H9 (cell line): ENCODE measurements around the gene ZNRF2. TPM values are rescaled to one million over a fixed set of nuclear protein-coding genes. Genes with fewer than 3 reads are reported as not detected.

Experiments
- DNase-seq: peaks from one replicate; pipeline ENCODE4 v3.0.0-alpha.2; 2017
- H2AFZ ChIP-seq: one replicate; pipeline ENCODE4 v1.6.1; 2013; ENCODE audit warnings: mild to moderate bottlenecking, low read length, control low read depth, moderate library complexity
- H2AK5ac ChIP-seq: 2 replicates; pipeline ENCODE4 v1.6.1; 2013; ENCODE audit warnings: low read length, control low read depth, mixed read lengths; ENCODE audit not compliant: insufficient read length
- H2BK120ac ChIP-seq: one replicate; pipeline ENCODE4 v1.6.1; 2013; ENCODE audit warnings: low read depth, mild to moderate bottlenecking, low read length, control low read depth, inconsistent platforms; ENCODE audit not compliant: poor library complexity, severe bottlenecking
- H2BK12ac ChIP-seq: 2 replicates; pipeline ENCODE4 v1.6.1; 2013; ENCODE audit warnings: low read length, control low read depth, mixed read lengths, low read depth; ENCODE audit not compliant: insufficient read length
- H2BK15ac ChIP-seq: 2 replicates; pipeline ENCODE4 v1.6.1; 2013; ENCODE audit warnings: low read depth, low read length, control low read depth
- H2BK20ac ChIP-seq: one replicate; pipeline ENCODE4 v1.6.1; 2013; ENCODE audit warnings: low read depth, mild to moderate bottlenecking, low read length, control low read depth, inconsistent platforms; ENCODE audit not compliant: poor library complexity, severe bottlenecking
- H2BK5ac ChIP-seq: 2 replicates; pipeline ENCODE4 v1.6.1; 2013; ENCODE audit warnings: low read length, control low read depth, mixed read lengths; ENCODE audit not compliant: insufficient read length
- H3K14ac ChIP-seq: 2 replicates; pipeline ENCODE4 v1.6.1; 2013; ENCODE audit warnings: low read length, control low read depth; ENCODE audit not compliant: insufficient read depth
- H3K18ac ChIP-seq: 2 replicates; pipeline ENCODE4 v1.6.1; 2013; ENCODE audit warnings: low read depth, mild to moderate bottlenecking, mixed read lengths, low read length, control low read depth; ENCODE audit not compliant: insufficient read length
- H3K23ac ChIP-seq: 2 replicates; pipeline ENCODE4 v1.6.1; 2013; ENCODE audit warnings: low read length, control low read depth, mixed read lengths, low read depth; ENCODE audit not compliant: insufficient read length
- H3K23me2 ChIP-seq: 2 replicates; pipeline ENCODE4 v1.6.1; 2013; ENCODE audit warnings: low read depth, mild to moderate bottlenecking, mixed read lengths, low read length, control low read depth; ENCODE audit not compliant: insufficient read length, poor library complexity, severe bottlenecking
- H3K27ac ChIP-seq: 2 replicates; pipeline ENCODE4 v1.5.1; 2013; ENCODE audit warnings: low read length, control low read depth, mixed read lengths, low read depth; ENCODE audit not compliant: insufficient read length
- H3K27me3 ChIP-seq: 2 replicates; pipeline ENCODE4 v1.6.1; 2013; ENCODE audit warnings: low read length, control low read depth, inconsistent platforms; ENCODE audit not compliant: insufficient read depth
- H3K4ac ChIP-seq: 2 replicates; pipeline ENCODE4 v1.6.1; 2013; ENCODE audit warnings: low read depth, mild to moderate bottlenecking, control low read depth, inconsistent platforms, low read length, moderate library complexity
- H3K4me1 ChIP-seq: 2 replicates; pipeline ENCODE4 v1.6.1; 2013; ENCODE audit warnings: low read length, control low read depth, inconsistent platforms; ENCODE audit not compliant: insufficient read depth
- H3K4me2 ChIP-seq: 2 replicates; pipeline ENCODE4 v1.6.1; 2013; ENCODE audit warnings: low read length, control low read depth, mixed read lengths; ENCODE audit not compliant: insufficient read length, insufficient read depth
- H3K56ac ChIP-seq: 2 replicates; pipeline ENCODE4 v1.6.1; 2013; ENCODE audit warnings: low read depth, mild to moderate bottlenecking, mixed read lengths, low read length, control low read depth; ENCODE audit not compliant: insufficient read length
- H3K79me1 ChIP-seq: 2 replicates; pipeline ENCODE4 v1.6.1; 2013; ENCODE audit warnings: low read depth, mild to moderate bottlenecking, moderate library complexity, low read length, control low read depth, inconsistent platforms; ENCODE audit not compliant: insufficient read depth, poor library complexity, severe bottlenecking
- H3K79me2 ChIP-seq: 2 replicates; pipeline ENCODE4 v1.6.1; 2013; ENCODE audit warnings: low read length, control low read depth, inconsistent platforms; ENCODE audit not compliant: insufficient read depth
- H3K9ac ChIP-seq: 2 replicates; pipeline ENCODE4 v1.6.1; 2013; ENCODE audit warnings: low read length, control low read depth, mixed read lengths; ENCODE audit not compliant: insufficient read length; ENCODE audit errors: extremely low read depth
- H3K9me3 ChIP-seq: one replicate; pipeline ENCODE4 v1.6.1; 2013; ENCODE audit warnings: low read depth, low read length, inconsistent platforms; ENCODE audit not compliant: control insufficient read depth
- H3T11ph ChIP-seq: one replicate; pipeline ENCODE4 v1.6.1; 2013; ENCODE audit warnings: mild to moderate bottlenecking, low read length, control low read depth, inconsistent platforms
- H4K20me1 ChIP-seq: one replicate; pipeline ENCODE4 v1.6.1; 2013; ENCODE audit not compliant: control insufficient read depth, insufficient read length, insufficient read depth
- H4K5ac ChIP-seq: 2 replicates; pipeline ENCODE4 v1.6.1; 2013; ENCODE audit warnings: low read depth, mild to moderate bottlenecking, mixed read lengths, low read length, control low read depth; ENCODE audit not compliant: insufficient read length
- H4K8ac ChIP-seq: replicated peaks from 2 replicates; pipeline ENCODE4 v1.6.1; 2013; ENCODE audit warnings: low read length, control low read depth, mixed read lengths, low read depth; ENCODE audit not compliant: insufficient read length
- H4K91ac ChIP-seq: 2 replicates; pipeline ENCODE4 v1.6.1; 2013; ENCODE audit warnings: low read depth, mild to moderate bottlenecking, moderate library complexity, mixed read lengths, low read length, control low read depth; ENCODE audit not compliant: insufficient read length
- H3K27ac Mint-ChIP-seq, 3 experiments: 2 replicates in 2 of 3; 3 replicates in 1 of 3; pipeline ENCODE4 v1.8.0; 2020 to 2021; ENCODE audit warnings: mixed read lengths in 3 of 3, mild to moderate bottlenecking in 1 of 3, moderate library complexity in 1 of 3
- H3K27me3 Mint-ChIP-seq: 2 replicates; pipeline ENCODE4 v1.8.0; 2021; ENCODE audit warnings: low read depth, mild to moderate bottlenecking, moderate library complexity, mixed read lengths
- H3K36me3 Mint-ChIP-seq, 3 experiments: 2 replicates in 2 of 3; 3 replicates in 1 of 3; pipeline ENCODE4 v1.8.0; 2020 to 2021; ENCODE audit warnings: low read depth in 3 of 3, mixed read lengths in 3 of 3; ENCODE audit not compliant: insufficient read depth in 1 of 3
- H3K4me1 Mint-ChIP-seq, 2 experiments: 2 replicates each; pipeline ENCODE4 v1.8.0; 2020; ENCODE audit warnings: mixed read lengths in 2 of 2
- H3K4me3 Mint-ChIP-seq, 2 experiments: 2 replicates in 1 of 2; 3 replicates in 1 of 2; pipeline ENCODE4 v1.8.0; 2020 to 2021; ENCODE audit warnings: mild to moderate bottlenecking in 2 of 2, mixed read lengths in 2 of 2, moderate library complexity in 1 of 2
- H3K9me3 Mint-ChIP-seq, 2 experiments: 2 replicates in 1 of 2; 3 replicates in 1 of 2; pipeline ENCODE4 v1.8.0; 2020; ENCODE audit warnings: mild to moderate bottlenecking in 2 of 2, mixed read lengths in 2 of 2, moderate library complexity in 1 of 2
- WGBS: extraction: QIAGEN DNeasy Blood & Tissue Kit; methylation state at CpG from one replicate; pipeline ENCODE4 v1.1.7; 2013; ENCODE audit warnings: missing lambda C conversion rate, low lambda C conversion rate, mixed read lengths; ENCODE audit not compliant: insufficient read length; ENCODE audit errors: extremely low coverage; 5-methylcytosine and 5-hydroxymethylcytosine counted together
- total RNA-seq: library from RNA; stranded (reverse); gene quantifications from 2 replicates; pipeline ENCODE4 v1.2.1, GENCODE V29; 2021
- TF ChIP-seq, protein P1 (sequence below): fragments of 200-600 bp; sonication (generic); conservative IDR thresholded peaks from 3 replicates; pipeline ENCODE4 v1.8.0; 2021; ENCODE audit warnings: antibody characterized with exemption, mild to moderate bottlenecking

ZNRF2 gene
- total RNA-seq, 1 experiment from 2014 or later = 16.5 TPM

DNA sequence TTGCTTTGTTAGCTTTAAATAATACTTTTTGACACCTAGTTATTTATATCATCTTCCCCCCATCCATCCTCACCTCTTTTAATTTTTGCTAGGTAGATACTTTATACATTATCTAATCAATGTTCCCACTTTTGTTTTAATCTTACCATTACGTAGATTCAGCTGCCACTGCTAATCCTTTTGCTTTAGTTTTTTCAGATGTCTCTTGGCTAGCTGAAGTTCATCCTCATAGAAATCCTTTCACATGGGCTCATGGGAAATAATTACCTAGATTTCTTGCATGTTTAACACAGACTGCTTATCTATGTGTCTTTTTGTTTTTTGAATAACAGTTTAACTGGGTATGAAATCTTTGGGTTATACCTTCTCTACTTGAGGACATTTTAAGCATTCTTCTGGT lies 60.1 kb downstream of the ZNRF2 start:
- peaks cover 53 to 75% of the 10 kb centered on the region in 2 experiments for H3K4me1 Mint-ChIP-seq
- no peak for DNase-seq

More for the DNA sequence above, 60.1 kb downstream of the ZNRF2 start:
- Histone ChIP-seq H2BK12ac (no peak overlapping the region), H3K9ac (no peak overlapping the region), H4K91ac (no peak overlapping the region), H3K18ac (no peak overlapping the region), H3K23ac (no peak overlapping the region), H3K27me3 (no peaks in the 10 kb centered on the region), H2BK20ac (no peak overlapping the region), H2BK5ac (no peak overlapping the region), H2BK15ac (no peak overlapping the region), H3K79me1 (no peaks in the 10 kb centered on the region), H3K4ac (no peak overlapping the region), H3K56ac (no peak overlapping the region), H2AFZ (no peak overlapping the region), H2AK5ac (no peak overlapping the region), H3T11ph (no peak overlapping the region), H3K4me2 (no peak overlapping the region), H2BK120ac (no peak overlapping the region), H3K23me2 (no peaks in the 10 kb centered on the region), H3K9me3 (no peaks in the 10 kb centered on the region), H4K5ac (no peak overlapping the region), H3K4me1 (peaks cover 2% of the 10 kb centered on the region; the same call in 1 of the 2 replicates), H3K14ac (no peak overlapping the region), H4K8ac (no peak overlapping the region), H3K79me2 (no peaks in the 10 kb centered on the region), H3K27ac (no peak overlapping the region), H4K20me1 (no peaks in the 10 kb centered on the region)
- peaks cover 8 to 26% (median 10%) of the 10 kb centered on the region in 3 experiments for H3K36me3 Mint-ChIP-seq
- H3K9me3 Mint-ChIP-seq = peaks cover 8 to 10% of the 10 kb centered on the region in 2 experiments
- H3K27me3 Mint-ChIP-seq = no peaks in the 10 kb centered on the region; the same call in 1 of the 2 replicates
- H3K4me3 Mint-ChIP-seq = no peak overlapping the region
- H3K27ac Mint-ChIP-seq = no peak overlapping the region; a peak in 1 of 7 replicates
- no CpG with 5 or more reads among the region's 1 CpG for WGBS
- TF ChIP-seq, protein P1, sequence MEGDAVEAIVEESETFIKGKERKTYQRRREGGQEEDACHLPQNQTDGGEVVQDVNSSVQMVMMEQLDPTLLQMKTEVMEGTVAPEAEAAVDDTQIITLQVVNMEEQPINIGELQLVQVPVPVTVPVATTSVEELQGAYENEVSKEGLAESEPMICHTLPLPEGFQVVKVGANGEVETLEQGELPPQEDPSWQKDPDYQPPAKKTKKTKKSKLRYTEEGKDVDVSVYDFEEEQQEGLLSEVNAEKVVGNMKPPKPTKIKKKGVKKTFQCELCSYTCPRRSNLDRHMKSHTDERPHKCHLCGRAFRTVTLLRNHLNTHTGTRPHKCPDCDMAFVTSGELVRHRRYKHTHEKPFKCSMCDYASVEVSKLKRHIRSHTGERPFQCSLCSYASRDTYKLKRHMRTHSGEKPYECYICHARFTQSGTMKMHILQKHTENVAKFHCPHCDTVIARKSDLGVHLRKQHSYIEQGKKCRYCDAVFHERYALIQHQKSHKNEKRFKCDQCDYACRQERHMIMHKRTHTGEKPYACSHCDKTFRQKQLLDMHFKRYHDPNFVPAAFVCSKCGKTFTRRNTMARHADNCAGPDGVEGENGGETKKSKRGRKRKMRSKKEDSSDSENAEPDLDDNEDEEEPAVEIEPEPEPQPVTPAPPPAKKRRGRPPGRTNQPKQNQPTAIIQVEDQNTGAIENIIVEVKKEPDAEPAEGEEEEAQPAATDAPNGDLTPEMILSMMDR = no peak
